Activated CD4-positive, alpha-beta memory T cell treated with anti-CD3 and anti-CD28 coated beads for 36 hours (primary cell): ENCODE measurements around the gene TCAP. TPM values are rescaled to one million over a fixed set of nuclear protein-coding genes. Genes with fewer than 3 reads are reported as not detected.

Source experiments
- CTCF ChIA-PET: fragments of 350-600 bp; sonication (Branson Sonifier 250); formaldehyde crosslinking; loops from one replicate; lab custom pipeline; 2021; ENCODE audit warnings: antibody characterized with exemption, inconsistent platforms; lab: Charles Lee
- POLR2A ChIA-PET: fragments of 350-600 bp; sonication (Branson Sonifier 250); formaldehyde crosslinking; loops from one replicate; lab custom pipeline; 2021; ENCODE audit warnings: antibody characterized with exemption; lab: Charles Lee
- DNase-seq: peaks from one replicate; pipeline ENCODE4 v3.0.0-alpha.2; 2020
- H3K27ac Mint-ChIP-seq: one replicate; pipeline ENCODE4 v1.8.0; 2021; ENCODE audit warnings: mixed read lengths
- H3K27me3 Mint-ChIP-seq: one replicate; pipeline ENCODE4 v1.8.0; 2021; ENCODE audit warnings: mixed read lengths
- H3K36me3 Mint-ChIP-seq: one replicate; pipeline ENCODE4 v1.8.0; 2021; ENCODE audit warnings: mixed read lengths
- H3K4me1 Mint-ChIP-seq: one replicate; pipeline ENCODE4 v1.8.0; 2021; ENCODE audit warnings: low read depth, mixed read lengths
- H3K4me3 Mint-ChIP-seq: one replicate; pipeline ENCODE4 v1.8.0; 2021; ENCODE audit warnings: mild to moderate bottlenecking, mixed read lengths
- H3K9me3 Mint-ChIP-seq: one replicate; pipeline ENCODE4 v1.8.0; 2021; ENCODE audit warnings: mixed read lengths
- intact Hi-C: fragments of 100-400 bp; cut with micrococcal nuclease; formaldehyde crosslinking; loops from one replicate; pipeline ENCODE4 v1.15.1; 2023
- total RNA-seq, 2 experiments: library from RNA; stranded (reverse); gene quantifications; one replicate each; pipeline ENCODE4 v1.2.3, GENCODE V29; 2021

The TCAP gene
- total RNA-seq, 2 experiments from 2014 or later = 0.80 to 0.90 TPM

DNA sequence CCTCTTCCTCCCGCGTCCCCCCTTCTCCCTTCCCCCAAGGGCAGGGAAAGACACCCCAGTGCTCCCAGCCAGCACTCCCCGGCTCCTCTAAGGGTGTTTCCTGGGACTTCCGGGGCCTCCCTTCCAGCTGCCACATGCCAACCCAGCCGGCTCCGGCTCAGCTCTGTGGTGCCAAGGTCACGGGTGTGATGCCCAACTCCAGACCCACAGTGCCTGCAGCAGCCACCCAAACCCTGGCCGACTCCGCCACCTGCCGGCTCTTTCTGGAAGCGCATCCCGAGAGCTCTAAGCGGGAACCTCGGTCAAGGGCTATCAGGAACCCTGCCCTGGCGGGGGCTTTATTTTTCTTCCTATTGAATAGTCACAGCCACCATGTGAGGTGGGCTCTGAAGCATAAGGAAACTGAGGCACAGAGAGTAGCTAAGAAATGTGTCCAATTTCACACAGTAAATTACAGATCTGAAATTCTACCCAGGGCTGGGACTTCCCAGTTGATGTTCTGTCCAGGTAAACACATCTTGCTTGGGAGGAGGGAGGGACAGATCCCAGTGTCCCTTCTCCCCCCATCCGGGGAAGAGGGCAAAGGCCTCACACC, 41.7 kb upstream of the TCAP start:
- H3K36me3 Mint-ChIP-seq = no peaks in the 10 kb centered on the region
- H3K27me3 Mint-ChIP-seq = peaks cover 30% of the 10 kb centered on the region
- POLR2A ChIA-PET = interaction anchor here (0.8 to 1.6 kb wide), 3 partner anchors 17 to 45 kb away, joined by 3 to 4 read pairs (median 3); partner anchors contain the start of gene PNMT
- H3K27ac Mint-ChIP-seq = peak overlapping the region; percentile 56
- H3K4me1 Mint-ChIP-seq = peaks cover 25% of the 10 kb centered on the region
- peak; percentile 93 for DNase-seq
- intact Hi-C loops = loop anchor here (1.0 to 5.0 kb wide), 3 partner anchors 75 to 357 kb away; partner anchors contain the start of genes MIEN1 and PSMD3
- peak overlapping the region; percentile 57 for H3K4me3 Mint-ChIP-seq
- H3K9me3 Mint-ChIP-seq = no peaks in the 10 kb centered on the region
- CTCF ChIA-PET = interaction anchor here (0.6 to 8.6 kb wide), 45 partner anchors 10 to 567 kb away, joined by 3 to 178 read pairs (median 4); partner anchors contain the start of genes MED1, MIEN1, NEUROD2 and PGAP3

- intact Hi-C loops = loop anchor here (5.0 kb wide), 1 partner anchor 108 kb away; the partner anchor contains the start of gene MIEN1
- no peaks in the 10 kb centered on the region for H3K9me3 Mint-ChIP-seq
- ChIA-PET POLR2A (interaction anchor here (1.6 kb wide), 1 partner anchor 44 kb away, joined by 4 read pairs; the partner anchor contains the start of gene PNMT), CTCF (interaction anchor here (0.6 to 8.6 kb wide), 12 partner anchors 9 to 357 kb away, joined by 3 to 178 read pairs (median 5); partner anchors contain the start of gene PSMD3)
- H3K4me3 Mint-ChIP-seq = no peak overlapping the region
- no peak overlapping the region for H3K27ac Mint-ChIP-seq
- no peak for DNase-seq
- peaks cover 34% of the 10 kb centered on the region for H3K27me3 Mint-ChIP-seq
- H3K4me1 Mint-ChIP-seq = peaks cover 25% of the 10 kb centered on the region
- no peaks in the 10 kb centered on the region for H3K36me3 Mint-ChIP-seq
Measured at GRCh38 chr17:39624313-39624712, 40.8 kb upstream of the TCAP start.

GRCh38 chr17:39625198-39625785, 39.9 kb upstream of the TCAP start:
- POLR2A ChIA-PET = interaction anchor here (0.5 kb wide), 1 partner anchor 30 kb away, joined by 3 read pairs; no protein-coding TSS in a partner anchor
- intact Hi-C loops = no loop called here
- H3K4me3 Mint-ChIP-seq = no peak overlapping the region
- no peak for DNase-seq
- CTCF ChIA-PET = interaction anchor here (1.0 to 8.6 kb wide), 7 partner anchors 8 to 130 kb away, joined by 3 to 178 read pairs (median 14); no protein-coding TSS in a partner anchor
- H3K4me1 Mint-ChIP-seq = peaks cover 25% of the 10 kb centered on the region
- no peak overlapping the region for H3K27ac Mint-ChIP-seq
- H3K9me3 Mint-ChIP-seq = no peaks in the 10 kb centered on the region
- H3K27me3 Mint-ChIP-seq = peaks cover 34% of the 10 kb centered on the region
- H3K36me3 Mint-ChIP-seq = no peaks in the 10 kb centered on the region

DNA sequence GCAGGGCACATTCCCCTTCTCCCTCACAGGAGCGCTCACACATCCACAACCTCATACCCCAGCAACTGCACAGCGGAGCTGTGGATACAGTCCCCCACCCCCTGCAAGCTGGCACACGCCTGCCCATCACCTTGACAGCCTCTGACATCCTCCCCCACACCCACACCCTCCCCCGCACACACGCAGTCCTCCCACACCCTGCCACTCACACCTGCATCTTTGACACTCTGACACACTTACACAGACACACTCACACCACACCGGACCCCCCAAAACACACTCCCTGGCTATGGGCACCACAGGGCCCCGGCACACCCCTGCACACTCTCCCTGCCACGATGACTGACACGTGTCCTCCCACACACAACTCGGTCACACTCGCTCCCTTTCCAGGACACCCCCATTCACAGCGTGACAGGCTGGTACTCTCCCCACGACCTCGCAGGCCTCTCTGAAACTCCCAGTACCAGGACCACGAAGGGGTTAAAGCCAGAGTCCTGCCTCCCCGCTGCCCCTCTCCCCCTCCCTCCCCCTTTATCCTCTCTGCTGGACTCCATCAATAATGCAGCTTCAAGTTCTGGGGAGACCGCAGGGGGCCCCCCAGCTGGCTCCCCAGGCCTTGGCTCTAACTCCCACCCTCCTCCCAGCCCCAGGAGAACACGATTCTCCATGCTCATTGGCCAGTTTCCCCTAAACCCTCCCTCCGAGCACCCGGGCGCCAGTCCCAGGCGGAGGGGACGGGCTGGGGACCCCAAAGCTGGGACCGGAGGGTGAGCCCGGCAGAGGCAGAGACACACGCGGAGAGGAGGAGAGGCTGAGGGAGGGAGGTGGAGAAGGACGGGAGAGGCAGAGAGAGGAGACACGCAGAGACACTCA, 38.7 kb upstream of the TCAP start, which contains the start of gene PPP1R1B:
Gene PPP1R1B (plus strand): TSS at position 782 of the 876 bp plus-strand sequence. CDS start 441 bp downstream, outside the sequence.
- no peak within 1 kb of the TSS for H3K27ac Mint-ChIP-seq
- H3K4me3 Mint-ChIP-seq = no peak within 1 kb of the TSS
- H3K36me3 Mint-ChIP-seq = no peaks in the 10 kb centered on the region
- H3K27me3 Mint-ChIP-seq = peaks cover 36% of the 10 kb centered on the region
- H3K4me1 Mint-ChIP-seq = peaks cover 28% of the 10 kb centered on the region
- ChIA-PET CTCF (interaction anchor here (1.5 to 8.6 kb wide), 5 partner anchors 7 to 104 kb away, joined by 3 to 178 read pairs (median 11); partner anchors contain the start of gene MIEN1), POLR2A (no interaction called here)
- intact Hi-C loops = no loop called here
- DNase-seq = peak; percentile 51
- H3K9me3 Mint-ChIP-seq = no peaks in the 10 kb centered on the region

DNA sequence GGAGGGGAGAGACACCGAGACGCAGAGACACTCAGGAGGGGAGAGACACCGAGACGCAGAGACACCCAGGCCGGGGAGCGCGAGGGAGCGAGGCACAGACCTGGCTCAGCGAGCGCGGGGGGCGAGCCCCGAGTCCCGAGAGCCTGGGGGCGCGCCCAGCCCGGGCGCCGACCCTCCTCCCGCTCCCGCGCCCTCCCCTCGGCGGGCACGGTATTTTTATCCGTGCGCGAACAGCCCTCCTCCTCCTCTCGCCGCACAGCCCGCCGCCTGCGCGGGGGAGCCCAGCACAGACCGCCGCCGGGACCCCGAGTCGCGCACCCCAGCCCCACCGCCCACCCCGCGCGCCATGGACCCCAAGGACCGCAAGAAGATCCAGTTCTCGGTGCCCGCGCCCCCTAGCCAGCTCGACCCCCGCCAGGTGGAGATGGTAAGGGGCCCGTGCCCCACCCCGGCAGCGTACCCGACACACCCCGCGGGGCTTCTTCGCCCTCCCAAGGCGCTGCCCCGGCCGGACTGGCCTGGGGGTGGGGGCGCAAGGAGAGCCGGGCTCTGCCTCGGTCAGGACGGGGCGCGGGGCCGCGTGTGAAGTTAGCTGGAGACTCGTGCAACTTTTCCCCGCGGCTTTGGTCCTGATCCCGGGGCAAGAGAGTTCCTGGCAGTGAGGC, 38.0 kb upstream of the TCAP start:
- no peaks in the 10 kb centered on the region for H3K9me3 Mint-ChIP-seq
- POLR2A ChIA-PET = no interaction called here
- no peak overlapping the region for H3K4me3 Mint-ChIP-seq
- no peak overlapping the region for H3K27ac Mint-ChIP-seq
- CTCF ChIA-PET = interaction anchor here (1.5 kb wide), 2 partner anchors 8 to 103 kb away, joined by 3 to 5 read pairs; partner anchors contain the start of gene MIEN1
- no peaks in the 10 kb centered on the region for H3K36me3 Mint-ChIP-seq
- peaks cover 23% of the 10 kb centered on the region for H3K4me1 Mint-ChIP-seq
- peaks cover 41% of the 10 kb centered on the region for H3K27me3 Mint-ChIP-seq
- intact Hi-C loops = no loop called here
- DNase-seq = no peak

DNA sequence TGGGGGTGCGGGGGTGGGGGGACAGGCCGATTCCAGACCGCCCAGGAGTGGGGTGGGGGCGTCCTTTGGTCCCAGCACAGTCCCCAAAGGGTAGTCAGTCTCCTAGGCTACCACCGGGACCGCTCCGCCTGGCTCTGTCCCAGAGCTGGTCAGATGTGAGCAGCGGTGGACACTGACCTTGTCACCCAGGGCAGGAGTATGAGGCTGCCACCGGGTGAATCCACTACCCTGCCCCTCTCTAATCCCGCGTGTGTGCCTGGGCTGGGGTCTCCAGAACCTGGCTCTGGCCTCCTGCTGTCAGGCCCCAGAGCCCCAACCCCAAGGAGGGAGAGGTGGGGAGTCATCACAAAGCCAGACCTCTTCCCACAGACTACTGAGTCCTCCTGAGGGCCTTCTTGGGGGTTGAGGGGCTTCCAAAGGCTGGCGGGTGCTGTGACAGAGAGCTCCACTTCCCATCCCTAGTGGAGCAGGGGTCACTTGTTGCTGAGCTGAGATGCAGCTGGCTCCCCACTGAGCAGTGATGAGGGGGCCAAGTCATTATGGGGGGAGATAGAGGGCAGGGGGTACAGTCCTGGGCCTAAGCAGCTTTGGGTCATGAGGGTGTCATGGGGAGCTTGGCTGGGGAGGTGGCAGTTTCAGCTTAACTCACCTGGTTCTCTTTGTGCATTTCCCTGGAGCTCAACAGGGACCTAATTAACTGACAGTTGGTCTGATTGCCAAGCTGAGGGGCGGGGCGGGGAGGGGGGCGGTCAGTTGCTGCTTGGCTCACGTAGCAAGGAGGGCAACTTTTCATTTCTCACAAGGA, 37.2 kb upstream of the TCAP start:
- H3K27me3 Mint-ChIP-seq = peaks cover 41% of the 10 kb centered on the region
- no peaks in the 10 kb centered on the region for H3K36me3 Mint-ChIP-seq
- CTCF ChIA-PET = interaction anchor here (1.5 kb wide), 2 partner anchors 9 to 103 kb away, joined by 3 to 5 read pairs; partner anchors contain the start of gene MIEN1
- H3K4me3 Mint-ChIP-seq = no peak overlapping the region
- H3K4me1 Mint-ChIP-seq = peaks cover 17% of the 10 kb centered on the region
- POLR2A ChIA-PET = no interaction called here
- no peak for DNase-seq
- intact Hi-C loops = no loop called here
- H3K27ac Mint-ChIP-seq = no peak overlapping the region
- H3K9me3 Mint-ChIP-seq = no peaks in the 10 kb centered on the region

- peaks cover 11% of the 10 kb centered on the region for H3K4me1 Mint-ChIP-seq
- POLR2A ChIA-PET = no interaction called here
- no peaks in the 10 kb centered on the region for H3K9me3 Mint-ChIP-seq
Measured at GRCh38 chr17:39628655-39629493, 36.3 kb upstream of the TCAP start.

DNA sequence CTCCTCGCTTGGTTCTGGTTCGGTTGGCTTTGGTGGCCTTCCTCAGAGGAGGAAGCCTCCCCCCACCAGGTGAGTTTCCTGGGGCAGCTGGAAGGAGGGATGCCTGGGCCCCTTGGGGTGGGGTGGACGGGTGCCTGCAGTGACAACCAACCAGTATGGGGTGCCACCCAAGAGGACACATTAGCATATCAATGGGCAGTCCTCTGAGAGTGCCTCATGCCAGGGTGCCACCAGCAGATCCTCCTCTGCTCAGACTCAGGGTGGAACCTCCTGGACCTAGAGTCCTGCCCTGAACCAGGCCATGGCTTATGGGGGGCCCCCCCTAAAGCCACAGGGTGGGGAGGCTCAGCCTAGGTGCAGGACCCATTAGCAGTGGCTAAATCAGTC, 35.7 kb upstream of the TCAP start:
- no peak for DNase-seq
- ChIA-PET POLR2A (no interaction called here), CTCF (interaction anchor here (7.6 kb wide), 1 partner anchor 8 kb away, joined by 178 read pairs; no protein-coding TSS in a partner anchor)
- Mint-ChIP-seq H3K27me3 (peaks cover 39% of the 10 kb centered on the region), H3K9me3 (no peaks in the 10 kb centered on the region), H3K36me3 (no peaks in the 10 kb centered on the region), H3K4me1 (peaks cover 11% of the 10 kb centered on the region), H3K27ac (no peak overlapping the region), H3K4me3 (no peak overlapping the region)
- intact Hi-C loops = no loop called here

More at GRCh38 chr17:39628655-39629493, 36.3 kb upstream of the TCAP start:
- H3K4me3 Mint-ChIP-seq = no peak overlapping the region
- no peaks in the 10 kb centered on the region for H3K36me3 Mint-ChIP-seq
- H3K27me3 Mint-ChIP-seq = peaks cover 41% of the 10 kb centered on the region
- intact Hi-C loops = no loop called here
- H3K27ac Mint-ChIP-seq = no peak overlapping the region
- CTCF ChIA-PET = interaction anchor here (1.5 to 7.6 kb wide), 2 partner anchors 7 to 10 kb away, joined by 5 to 178 read pairs; no protein-coding TSS in a partner anchor
- DNase-seq = no peak

DNA sequence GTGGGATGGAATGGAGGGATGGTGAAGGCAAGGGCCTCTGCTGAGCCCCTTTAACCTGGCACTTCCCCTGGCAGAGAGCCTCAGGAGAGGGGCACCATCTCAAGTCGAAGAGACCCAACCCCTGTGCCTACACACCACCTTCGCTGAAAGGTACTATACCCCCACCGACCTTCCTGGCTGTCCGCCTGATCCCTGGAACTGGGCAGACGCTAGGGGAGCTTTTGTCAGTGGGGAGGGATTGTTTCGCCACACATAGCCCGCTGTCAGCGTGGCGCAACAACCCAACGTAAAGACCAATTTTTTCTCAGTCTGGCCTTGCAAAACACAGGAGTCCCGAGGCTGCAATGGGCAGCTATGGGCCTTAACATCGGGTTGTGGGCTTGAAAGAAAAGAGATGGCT, 35.3 kb upstream of the TCAP start:
- H3K4me3 Mint-ChIP-seq = no peak overlapping the region
- DNase-seq = no peak
- H3K36me3 Mint-ChIP-seq = no peaks in the 10 kb centered on the region
- no peaks in the 10 kb centered on the region for H3K9me3 Mint-ChIP-seq
- intact Hi-C loops = no loop called here
- H3K4me1 Mint-ChIP-seq = peaks cover 11% of the 10 kb centered on the region
- POLR2A ChIA-PET = no interaction called here
- H3K27ac Mint-ChIP-seq = no peak overlapping the region
- CTCF ChIA-PET = interaction anchor here (7.6 kb wide), 1 partner anchor 8 kb away, joined by 178 read pairs; no protein-coding TSS in a partner anchor
- H3K27me3 Mint-ChIP-seq = peaks cover 38% of the 10 kb centered on the region

DNA sequence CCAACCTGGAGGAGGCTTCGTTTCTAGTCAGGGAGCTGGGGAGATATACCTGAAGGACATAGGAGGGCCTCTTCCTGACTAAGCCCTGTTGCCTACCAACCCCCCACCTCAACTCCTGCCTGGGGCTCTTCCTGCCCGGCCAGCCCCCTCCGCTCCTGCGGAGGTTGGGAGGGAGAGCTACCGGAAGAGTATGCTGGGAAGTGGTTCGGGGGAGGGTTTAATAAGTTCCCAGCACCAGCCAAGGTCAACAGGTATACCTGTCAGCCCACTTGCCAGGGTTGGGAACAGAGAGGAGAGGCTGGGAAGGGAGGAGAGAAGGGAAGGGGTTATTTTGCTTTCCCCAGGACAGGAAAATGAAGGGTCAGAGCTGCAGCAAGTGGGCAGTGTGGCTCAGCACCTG, 33.7 kb upstream of the TCAP start:
- DNase-seq = no peak
- Mint-ChIP-seq H3K4me1 (peaks cover 12% of the 10 kb centered on the region), H3K36me3 (no peaks in the 10 kb centered on the region), H3K9me3 (no peaks in the 10 kb centered on the region), H3K4me3 (no peak overlapping the region), H3K27me3 (peaks cover 24% of the 10 kb centered on the region), H3K27ac (no peak overlapping the region)
- intact Hi-C loops = no loop called here
- ChIA-PET POLR2A (interaction anchor here (0.6 kb wide), 1 partner anchor 8 kb away, joined by 7 read pairs; no protein-coding TSS in a partner anchor), CTCF (interaction anchor here (1.4 to 7.6 kb wide), 2 partner anchors 10 to 22 kb away, joined by 9 to 178 read pairs; no protein-coding TSS in a partner anchor)
